Measurements from ENCODE around the gene AKT1S1.

Gene AKT1S1

GRCh38 chr19:49852631-49853126 is 24.5 kb downstream of the AKT1S1 start:
- no peak for DNase-seq

DNA sequence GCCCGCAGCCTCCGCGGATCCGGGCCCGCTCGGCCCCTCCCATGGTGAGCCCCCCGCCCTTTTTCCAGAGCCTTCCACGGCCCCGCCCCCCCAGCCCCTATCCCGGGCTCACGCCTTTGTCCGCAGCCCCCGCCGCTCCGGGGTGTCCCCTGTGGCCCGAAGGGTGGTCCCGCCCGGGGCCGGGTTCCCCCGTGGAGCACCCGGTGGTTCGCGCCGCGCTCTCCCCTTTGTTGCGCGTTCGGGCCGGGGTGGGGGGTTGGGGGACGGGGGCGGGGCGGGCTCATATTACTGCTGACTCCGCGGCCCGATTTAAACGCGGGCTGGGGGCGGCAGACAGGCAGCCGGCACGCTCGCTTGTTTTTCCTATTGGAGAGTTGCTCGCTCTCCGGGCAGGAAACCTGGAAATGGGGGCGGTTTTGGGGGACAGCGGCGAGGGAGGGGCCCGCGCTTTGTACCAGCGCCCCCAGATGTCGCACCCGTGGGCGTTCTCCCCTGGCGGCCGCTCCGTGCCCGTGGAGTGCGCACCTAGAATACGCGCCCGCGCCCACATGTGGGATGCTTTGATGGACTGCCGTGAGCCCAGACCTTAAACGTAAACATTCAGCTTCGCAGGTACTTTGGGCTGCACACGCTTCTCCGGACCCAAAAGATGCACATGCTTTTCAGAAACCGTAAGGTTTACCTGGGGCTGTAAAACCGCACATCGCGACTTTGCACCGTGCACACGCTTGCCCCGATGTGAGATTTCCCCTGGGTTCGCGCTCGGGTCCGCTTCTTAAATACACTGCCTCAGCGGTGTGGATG is 25.5 kb downstream of the AKT1S1 start:
- DNase-seq: peak; percentile 56 to 64

GRCh38 chr19:49850487-49851342 is 26.4 kb downstream of the AKT1S1 start, which contains the start of gene PTOV1:
Gene PTOV1, plus strand, starts transcription at chr19:49851159.
- DNase-seq: peak; percentile 95 to 96

DNA sequence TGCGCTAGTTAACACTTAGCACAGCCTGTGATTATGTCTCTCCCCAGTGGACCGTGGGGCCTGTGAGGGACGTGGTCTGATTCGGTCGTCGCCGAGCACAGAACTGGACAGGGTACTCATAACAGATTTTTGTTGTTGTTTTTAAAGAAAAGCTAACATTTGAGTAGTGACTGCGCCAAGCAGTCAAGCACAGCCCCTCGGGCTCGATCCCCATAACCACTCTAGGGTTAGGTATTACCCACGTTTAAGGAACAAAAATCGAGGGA is 27.0 kb downstream of the AKT1S1 start:
- DNase-seq: no peak

DNA sequence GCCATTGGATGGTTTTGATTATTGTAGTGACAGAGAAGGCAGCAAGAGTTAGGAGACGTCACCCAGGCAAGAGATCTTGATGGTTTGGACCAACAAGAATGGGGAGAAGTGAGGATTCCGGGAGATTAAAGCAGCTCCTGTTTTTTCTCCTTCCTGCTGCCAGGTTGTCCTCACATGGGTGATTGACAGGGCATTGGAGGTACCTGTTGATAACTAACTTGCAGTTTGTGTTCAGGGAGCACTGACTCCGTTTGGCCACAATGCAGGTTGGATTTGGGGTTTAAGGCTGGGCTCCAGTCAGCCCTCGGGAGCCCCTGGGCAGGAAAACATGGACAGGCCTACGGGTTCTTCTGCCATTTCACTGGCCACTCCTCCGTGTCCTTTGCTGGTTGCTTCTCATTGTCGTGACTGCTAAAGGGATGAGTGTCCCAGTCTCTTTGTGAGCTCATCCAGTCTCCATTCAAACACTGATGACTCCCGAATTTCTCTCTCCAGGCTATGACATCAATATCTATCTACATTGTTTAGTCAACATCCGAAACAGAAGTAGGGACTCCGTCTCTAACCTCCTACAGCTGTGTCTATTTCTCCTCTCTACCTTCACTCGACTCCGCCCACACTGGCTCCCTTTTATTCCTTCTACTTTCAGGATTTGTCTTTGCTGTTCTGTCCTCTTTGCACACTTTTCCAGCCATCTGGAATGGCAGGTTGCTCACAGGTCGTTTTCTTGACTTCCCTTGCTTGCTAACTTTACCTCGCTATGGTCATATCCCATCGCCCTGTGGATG is 27.5 kb downstream of the AKT1S1 start:
- DNase-seq: no peak

DNA sequence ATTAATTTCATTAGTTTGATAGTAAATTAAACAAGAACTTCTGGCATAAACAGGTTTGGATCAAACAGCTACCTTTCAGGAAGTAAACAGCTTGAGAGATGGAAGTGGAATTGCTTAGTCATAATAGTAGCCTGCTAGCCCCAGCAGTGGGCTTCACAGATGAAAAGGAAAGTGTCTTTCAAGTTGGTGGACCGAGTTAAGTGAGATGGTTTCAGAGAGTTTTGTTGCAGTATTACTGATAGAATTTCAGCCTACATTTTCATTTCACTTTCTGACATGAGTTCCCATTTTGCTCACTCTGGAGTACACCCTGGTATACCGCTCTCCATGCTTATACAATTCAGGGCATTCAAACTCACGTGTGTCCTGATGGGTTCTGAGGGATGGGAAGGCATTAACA is 28.2 kb downstream of the AKT1S1 start:
- DNase-seq: no peak

DNA sequence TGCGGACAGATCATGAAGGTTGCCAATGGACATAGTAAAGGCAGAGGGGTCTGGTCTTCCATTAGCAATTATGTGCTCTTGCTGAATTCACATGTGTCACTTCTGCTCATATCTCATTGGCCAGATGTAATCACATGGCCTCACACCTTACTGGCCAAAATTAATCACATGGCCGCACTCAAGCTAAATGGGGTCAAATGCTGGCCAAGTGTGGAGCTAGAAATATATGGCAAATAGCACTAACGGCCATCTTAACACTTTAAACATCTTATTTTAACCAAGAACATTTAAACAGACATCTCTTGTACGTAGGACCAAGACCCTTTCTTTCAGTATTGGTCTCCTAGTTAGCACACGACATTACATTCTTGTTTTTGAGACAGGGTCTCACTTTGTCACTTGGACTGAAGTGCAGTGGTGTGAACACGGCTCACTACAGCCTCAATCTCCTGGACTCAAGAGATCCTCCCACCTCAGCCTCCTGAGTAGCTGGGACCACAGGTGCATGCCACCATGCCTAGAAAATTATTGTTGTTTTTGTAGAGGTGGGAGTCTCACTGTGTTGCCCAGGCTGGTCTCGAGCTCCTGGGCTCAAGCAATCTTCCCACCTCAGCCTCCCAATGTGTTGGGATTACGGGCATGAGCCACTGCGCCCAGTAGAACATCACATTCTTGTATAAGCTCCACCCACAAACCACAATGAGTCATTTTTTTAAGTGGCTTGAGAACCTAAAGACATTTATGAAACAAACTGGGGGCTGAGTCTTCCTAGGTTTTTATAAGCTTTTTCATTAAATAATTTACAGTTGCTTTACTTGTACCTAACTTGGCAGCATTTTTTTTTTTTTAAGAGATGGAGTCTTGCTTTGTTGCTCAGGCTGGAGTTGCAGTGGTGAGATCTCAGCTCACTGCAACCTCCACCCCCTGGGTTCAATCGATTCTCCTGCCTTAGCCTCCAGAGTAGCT is 29.1 kb downstream of the AKT1S1 start:
- no peak for DNase-seq

DNA sequence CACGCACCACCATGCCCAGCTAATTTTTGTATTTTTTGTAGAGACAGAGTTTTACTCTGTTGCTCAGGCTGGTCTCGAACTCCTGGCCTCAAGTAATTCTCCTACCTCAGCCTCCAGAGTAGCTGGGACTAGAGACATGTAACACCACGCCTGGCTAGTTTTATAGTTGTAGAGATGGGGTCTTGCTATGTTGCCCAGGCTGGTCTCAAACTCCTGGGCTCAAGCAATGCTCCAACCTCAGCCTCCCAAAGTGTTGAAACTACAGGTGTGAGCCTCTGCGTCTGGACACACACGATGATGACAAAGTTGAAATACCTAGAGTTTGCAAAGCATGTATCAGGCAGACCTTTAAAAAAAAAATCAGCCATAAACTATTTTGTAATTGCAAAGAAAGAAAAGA is 30.7 kb downstream of the AKT1S1 start:
- DNase-seq: no peak

DNA sequence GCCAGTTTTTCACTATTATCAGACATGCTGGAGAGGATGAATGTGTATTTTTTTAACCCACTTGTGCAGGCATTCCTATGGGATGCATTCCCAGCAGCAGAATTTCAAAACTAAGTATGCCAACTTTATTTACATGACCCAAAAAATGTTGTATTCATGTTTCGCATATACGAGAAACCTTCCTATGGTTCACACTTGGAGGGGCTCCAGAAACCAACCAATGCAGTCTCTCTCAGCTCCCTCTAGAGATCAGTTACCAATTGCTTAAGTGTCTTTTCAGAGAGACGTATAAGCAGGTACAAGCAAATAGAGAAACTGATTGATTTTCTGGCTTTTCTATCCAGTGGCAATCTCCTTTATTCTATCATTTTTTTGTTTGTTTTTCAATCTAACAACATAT is 31.7 kb downstream of the AKT1S1 start:
- no peak for DNase-seq

- no peak for DNase-seq
Measured at GRCh38 chr19:49844138-49845095, 32.7 kb downstream of the AKT1S1 start.

DNA sequence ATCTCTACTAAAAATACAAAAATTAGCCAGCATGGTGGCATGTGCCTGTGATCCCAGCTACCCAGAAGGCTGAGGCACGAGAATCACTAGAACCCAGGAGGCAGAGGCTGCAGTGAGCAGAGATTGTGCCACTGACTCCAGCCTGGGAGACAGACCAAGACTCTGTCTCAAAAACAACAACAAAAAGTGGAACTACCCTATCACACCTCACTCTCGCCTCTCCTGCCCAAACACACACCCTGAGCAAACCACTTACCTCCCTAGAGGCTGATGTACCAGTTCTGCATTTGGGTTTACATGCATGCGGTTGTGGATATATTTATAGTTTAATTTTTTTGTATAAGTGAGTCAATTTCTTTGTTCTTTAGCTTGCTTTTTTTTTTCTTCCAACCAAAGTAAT is 33.9 kb downstream of the AKT1S1 start:
- no peak for DNase-seq

DNA sequence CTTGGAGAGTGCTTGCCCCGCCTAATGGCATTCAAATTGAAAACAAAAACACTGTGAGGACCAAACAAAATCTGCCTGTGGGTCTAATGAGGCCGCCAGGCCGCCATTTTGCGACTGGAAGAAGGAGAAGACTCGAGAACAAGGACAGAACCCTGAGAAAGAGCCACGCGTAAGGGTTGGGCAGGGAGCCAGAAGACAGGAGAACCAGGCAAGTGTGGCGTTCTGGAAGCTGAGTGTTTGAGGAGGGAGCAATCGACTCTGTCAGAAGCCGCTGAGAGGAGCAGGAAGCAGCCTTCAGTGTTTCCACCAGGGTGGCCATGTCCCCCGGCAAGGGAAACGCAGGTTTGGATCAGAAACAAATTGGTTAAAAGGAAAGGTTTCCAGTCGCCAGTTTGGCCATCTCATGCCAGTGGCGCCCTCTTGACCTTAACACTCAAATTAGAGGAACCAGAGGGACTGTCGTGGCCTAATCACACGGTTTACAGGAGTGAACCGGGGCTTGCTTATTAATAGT is 36.4 kb downstream of the AKT1S1 start:
- no peak for DNase-seq

DNA sequence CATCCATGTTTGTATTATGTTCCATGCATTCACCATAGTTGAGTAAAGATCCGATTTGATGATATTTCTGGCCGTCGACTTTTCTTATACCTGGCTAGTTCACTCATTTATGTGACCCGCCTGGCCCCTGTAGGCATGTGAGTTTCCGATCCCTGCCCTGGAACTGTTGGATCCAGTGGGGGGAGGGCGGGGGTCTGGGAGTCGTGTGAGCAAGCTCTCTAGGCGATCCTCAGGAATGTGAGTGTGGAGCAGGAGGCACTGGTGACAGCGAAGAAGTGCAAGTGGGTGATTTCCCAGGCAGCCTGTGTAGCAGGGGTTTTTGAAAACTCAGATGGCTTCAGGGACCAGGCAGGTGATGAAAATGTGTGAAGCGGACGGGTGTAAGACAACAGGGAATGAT is 36.8 kb downstream of the AKT1S1 start:
- no peak for DNase-seq

GRCh38 chr19:49839713-49840112 is 37.4 kb downstream of the AKT1S1 start:
- DNase-seq: no peak

- DNase-seq: no peak
Measured at GRCh38 chr19:49838885-49839588, 38.1 kb downstream of the AKT1S1 start.

- no peak for DNase-seq
Measured at GRCh38 chr19:49837425-49837824, 39.7 kb downstream of the AKT1S1 start.

DNA sequence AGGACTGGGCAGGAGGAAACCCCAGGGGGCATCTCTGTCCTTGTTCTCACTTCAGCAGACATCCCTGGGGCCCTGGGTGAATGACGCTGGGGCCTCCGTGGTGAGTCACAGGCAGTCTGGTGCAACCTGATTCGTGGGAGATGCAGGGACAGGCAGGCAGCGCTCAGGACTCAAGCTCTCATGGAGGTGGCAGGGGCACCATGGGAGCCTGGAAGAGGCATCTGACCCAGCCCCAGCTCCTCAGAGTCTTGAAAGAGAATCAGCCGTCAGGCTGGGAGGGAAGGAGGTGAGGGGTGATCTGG is 40.2 kb downstream of the AKT1S1 start:
- no peak for DNase-seq

- no peak for DNase-seq
Measured at GRCh38 chr19:49836176-49837008, 40.8 kb downstream of the AKT1S1 start.

GRCh38 chr19:49835562-49835961 is 41.6 kb downstream of the AKT1S1 start:
- no peak for DNase-seq

All from NCI-H1930 (cell line).